NCI-H460 (cell line): ENCODE measurements around the gene CFAP20DC. TPM values are rescaled to one million over a fixed set of nuclear protein-coding genes. Genes with fewer than 3 reads are reported as not detected.
"Not testable (repeated sequence)": the region's sequence is repeated elsewhere in the genome, so short reads cannot be mapped to it uniquely, and the experiment has no call there.

Experiments
- DNase-seq: peaks from one replicate; pipeline ENCODE4 v3.0.0-alpha.2; 2016; ENCODE audit warnings: low read depth; ENCODE audit errors: extremely low read depth
- total RNA-seq: library from RNA; depleted of rRNA; stranded (reverse); fragments of >200 nt; shearing (Covaris generic); gene quantifications from 2 replicates; pipeline ENCODE4 v1.2.3, GENCODE V29; 2014

Gene CFAP20DC
- total RNA-seq, 1 experiment from 2014 or later, result 2.6 TPM

GRCh38 chr3:58706395-58707167 is 343.2 kb downstream of the CFAP20DC start:
- DNase-seq, result no peak

- DNase-seq, result no peak
These were observed 345.1 kb downstream of the CFAP20DC start for GRCh38 chr3:58704745-58705144.

GRCh38 chr3:58704304-58704703 is 345.5 kb downstream of the CFAP20DC start:
- DNase-seq, result not testable (repeated sequence)

GRCh38 chr3:58698246-58698645 is 351.6 kb downstream of the CFAP20DC start:
- DNase-seq, result no peak

GRCh38 chr3:58697561-58697960 is 352.3 kb downstream of the CFAP20DC start:
- no peak for DNase-seq

GRCh38 chr3:58696813-58697212 is 353.0 kb downstream of the CFAP20DC start:
- not testable (repeated sequence) for DNase-seq

GRCh38 chr3:58696093-58696492 is 353.7 kb downstream of the CFAP20DC start:
- no peak for DNase-seq

- DNase-seq, result not testable (repeated sequence)
These were observed 354.5 kb downstream of the CFAP20DC start for GRCh38 chr3:58695284-58695683.

- DNase-seq, result no peak
These were observed 355.6 kb downstream of the CFAP20DC start for GRCh38 chr3:58693940-58694850.

- DNase-seq, result no peak
These were observed 357.3 kb downstream of the CFAP20DC start for GRCh38 chr3:58692484-58692883.
